ENCODE measurements around the gene SCP2D1. TPM values are rescaled to one million over a fixed set of nuclear protein-coding genes. Genes with fewer than 3 reads are reported as not detected.

The SCP2D1 gene
- polyA plus RNA-seq, 3 donors: not detected

GRCh38 chr20:18775633-18776032 lies 38.0 kb upstream of the SCP2D1 start:
- no peaks in the 10 kb centered on the region for H3K79me2 ChIP-seq (ENCODE audit: insufficient read depth, low read length)

GRCh38 chr20:18778690-18779392 lies 34.7 kb upstream of the SCP2D1 start:
- H3K9ac ChIP-seq (ENCODE audit: insufficient read depth, low read length, poor library complexity, severe bottlenecking): no peak overlapping the region
- 86% methylated on average over 4 of the region's 10 CpGs for WGBS (ENCODE audit: insufficient coverage)
- H3K27ac ChIP-seq (ENCODE audit: low read depth in 1 of 2, low read length in 2 of 2): no peak overlapping the region
- TF ChIP-seq, protein P1, sequence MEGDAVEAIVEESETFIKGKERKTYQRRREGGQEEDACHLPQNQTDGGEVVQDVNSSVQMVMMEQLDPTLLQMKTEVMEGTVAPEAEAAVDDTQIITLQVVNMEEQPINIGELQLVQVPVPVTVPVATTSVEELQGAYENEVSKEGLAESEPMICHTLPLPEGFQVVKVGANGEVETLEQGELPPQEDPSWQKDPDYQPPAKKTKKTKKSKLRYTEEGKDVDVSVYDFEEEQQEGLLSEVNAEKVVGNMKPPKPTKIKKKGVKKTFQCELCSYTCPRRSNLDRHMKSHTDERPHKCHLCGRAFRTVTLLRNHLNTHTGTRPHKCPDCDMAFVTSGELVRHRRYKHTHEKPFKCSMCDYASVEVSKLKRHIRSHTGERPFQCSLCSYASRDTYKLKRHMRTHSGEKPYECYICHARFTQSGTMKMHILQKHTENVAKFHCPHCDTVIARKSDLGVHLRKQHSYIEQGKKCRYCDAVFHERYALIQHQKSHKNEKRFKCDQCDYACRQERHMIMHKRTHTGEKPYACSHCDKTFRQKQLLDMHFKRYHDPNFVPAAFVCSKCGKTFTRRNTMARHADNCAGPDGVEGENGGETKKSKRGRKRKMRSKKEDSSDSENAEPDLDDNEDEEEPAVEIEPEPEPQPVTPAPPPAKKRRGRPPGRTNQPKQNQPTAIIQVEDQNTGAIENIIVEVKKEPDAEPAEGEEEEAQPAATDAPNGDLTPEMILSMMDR (IDR thresholded peaks at IDR 0.05): no peak
- H3K4me3 ChIP-seq (replicated peaks in 1 of 3; ENCODE audit: low read depth in 2 of 3, low read length in 3 of 3): no peak overlapping the region
- H3K9me3 ChIP-seq (replicated peaks in 1 of 2; ENCODE audit: control insufficient read depth in 1 of 2, insufficient read depth in 1 of 2, low read length in 2 of 2): no peaks in the 10 kb centered on the region
- Mint-ChIP-seq H3K27ac (no peak overlapping the region), H3K36me3 (no peaks in the 10 kb centered on the region), H3K9me3 (peaks cover 0 to 2% (median 0%) of the 10 kb centered on the region in 7 donors), H3K27me3 (ENCODE audit: low read depth in 3 of 3) (peaks cover 0 to 4% (median 0%) of the 10 kb centered on the region in 3 donors), H3K4me3 (no peak overlapping the region), H3K4me1 (no peaks in the 10 kb centered on the region)
- H2AFZ ChIP-seq (ENCODE audit: insufficient read depth, low read depth, low read length, poor library complexity, severe bottlenecking): no peak overlapping the region
- no peaks in the 10 kb centered on the region for H3K4me1 ChIP-seq (ENCODE audit: control insufficient read depth in 1 of 2, insufficient read depth in 2 of 2, low read length in 2 of 2)
- no peaks in the 10 kb centered on the region for H3K27me3 ChIP-seq (ENCODE audit: control insufficient read depth in 2 of 2, insufficient read depth in 2 of 2, low read length in 2 of 2)
- H3K79me2 ChIP-seq (ENCODE audit: insufficient read depth, low read length): no peaks in the 10 kb centered on the region
- H3K36me3 ChIP-seq (replicated peaks in 1 of 2; ENCODE audit: control insufficient read depth in 1 of 2, insufficient read depth in 2 of 2, low read length in 2 of 2): no peaks in the 10 kb centered on the region
- no peaks in the 10 kb centered on the region for H4K20me1 ChIP-seq (ENCODE audit: insufficient read depth, low read length)
- DNase-seq: no peak
- no peak overlapping the region for H3K4me2 ChIP-seq (replicated peaks; ENCODE audit: extremely low read depth, low read length, poor library complexity, severe bottlenecking)
- intact Hi-C loops (cut with micrococcal nuclease): no loop called here

More at GRCh38 chr20:18775633-18776032, 38.0 kb upstream of the SCP2D1 start:
- Histone ChIP-seq H4K20me1 (ENCODE audit: insufficient read depth, low read length) (no peaks in the 10 kb centered on the region), H3K4me2 (replicated peaks; ENCODE audit: extremely low read depth, low read length, poor library complexity, severe bottlenecking) (no peak overlapping the region), H3K27me3 (ENCODE audit: control insufficient read depth in 2 of 2, insufficient read depth in 2 of 2, low read length in 2 of 2) (no peaks in the 10 kb centered on the region), H3K9me3 (replicated peaks in 1 of 2; ENCODE audit: control insufficient read depth in 1 of 2, insufficient read depth in 1 of 2, low read length in 2 of 2) (no peaks in the 10 kb centered on the region), H3K36me3 (replicated peaks in 1 of 2; ENCODE audit: control insufficient read depth in 1 of 2, insufficient read depth in 2 of 2, low read length in 2 of 2) (no peaks in the 10 kb centered on the region), H3K9ac (ENCODE audit: insufficient read depth, low read length, poor library complexity, severe bottlenecking) (no peak overlapping the region), H2AFZ (ENCODE audit: insufficient read depth, low read depth, low read length, poor library complexity, severe bottlenecking) (no peak overlapping the region), H3K4me3 (replicated peaks in 1 of 3; ENCODE audit: low read depth in 2 of 3, low read length in 3 of 3) (no peak overlapping the region), H3K4me1 (ENCODE audit: control insufficient read depth in 1 of 2, insufficient read depth in 2 of 2, low read length in 2 of 2) (no peaks in the 10 kb centered on the region), H3K27ac (ENCODE audit: low read depth in 1 of 2, low read length in 2 of 2) (no peak overlapping the region)
- TF ChIP-seq, protein P1 (IDR thresholded peaks at IDR 0.05): no peak
- no peak for DNase-seq
- no peak overlapping the region for H3K27ac Mint-ChIP-seq
- WGBS (ENCODE audit: insufficient coverage): 96% methylated on average over 4 of the region's 5 CpGs
- H3K36me3 Mint-ChIP-seq: no peaks in the 10 kb centered on the region
- H3K4me1 Mint-ChIP-seq: no peaks in the 10 kb centered on the region
- no peak overlapping the region for H3K4me3 Mint-ChIP-seq
- intact Hi-C loops (cut with micrococcal nuclease): no loop called here
- peaks cover 0 to 7% (median 0%) of the 10 kb centered on the region in 7 donors for H3K9me3 Mint-ChIP-seq
- H3K27me3 Mint-ChIP-seq (ENCODE audit: low read depth in 3 of 3): peaks cover 0 to 3% (median 2%) of the 10 kb centered on the region in 3 donors

Measured in CD14-positive monocyte (primary cell).